ENCODE data around the gene EFNA2. TPM values are rescaled to one million over a fixed set of nuclear protein-coding genes. Genes with fewer than 3 reads are reported as not detected.
A peak's percentile ranks its signal among the peaks of the same experiment; 100 is the strongest.

EFNA2 gene
- total RNA-seq, 1 experiment from 2014 or later: 12.2 TPM

- peak within 1 kb of the TSS; percentile 99 for H3K4me2 ChIP-seq (ENCODE audit: low read length)
- DNase-seq (ENCODE audit: low read depth, low spot score) (peak; percentile 93), ATAC-seq (peak; percentile 80)
- ChIA-PET POLR2A (interaction anchor here (0.9 to 1.0 kb wide), 4 partner anchors 9 to 254 kb away, joined by 3 to 9 read pairs (median 4); partner anchors contain the start of genes ATP5F1D and RNU6-2), RAD21 (ENCODE audit: low non-redundant PET in 1 of 2, low total read pairs in 2 of 2, uncharacterized antibody in 2 of 2, unreplicated experiment in 2 of 2) (no interaction called here), CTCF (interaction anchor here (1.0 kb wide), 2 partner anchors 9 to 31 kb away, joined by 6 to 13 read pairs; no protein-coding TSS in a partner anchor)
- H3K9me2 ChIP-seq (ENCODE audit: insufficient read depth): no peaks in the 10 kb centered on the region
- H3K4me1 ChIP-seq (ENCODE audit: control insufficient read depth in 1 of 2, insufficient read depth in 2 of 2, low read length in 2 of 2): peaks cover 24 to 55% of the 10 kb centered on the region in 2 experiments
- intact Hi-C loops (cut with micrococcal nuclease): loop anchor here (10.0 kb wide), 1 partner anchor 129 kb away; the partner anchor contains the start of genes DAZAP1 and GAMT
- peaks cover 27 to 40% of the 10 kb centered on the region in 2 experiments; a peak in 3 of 4 replicates for H3K36me3 ChIP-seq (ENCODE audit: control insufficient read depth in 1 of 2, insufficient read depth in 2 of 2, low read length in 2 of 2)
- peak within 1 kb of the TSS; percentile 100 for H3K27ac ChIP-seq (ENCODE audit: low read depth, low read length)
- peak within 1 kb of the TSS; percentile 97 for H3K9ac ChIP-seq (ENCODE audit: low read length)
- no peaks in the 10 kb centered on the region for H3K27me3 ChIP-seq (ENCODE audit: insufficient read depth, low read length)
- no TSS peak for BruUV-seq (replicated peaks)
- H3K4me3 ChIP-seq (replicated peaks in 1 of 2; ENCODE audit: low read depth in 1 of 2, low read length in 2 of 2): peak within 1 kb of the TSS; percentile 84 to 85
- peaks cover 63% of the 10 kb centered on the region for H3K79me2 ChIP-seq (ENCODE audit: insufficient read depth, low read length)
- H2AFZ ChIP-seq (ENCODE audit: low read depth, low read length, poor library complexity, severe bottlenecking): no peak within 1 kb of the TSS
- H3K9me3 ChIP-seq (ENCODE audit: control insufficient read depth in 1 of 2, insufficient read depth in 1 of 2, low read depth in 1 of 2, low read length in 2 of 2): no peaks in the 10 kb centered on the region
- no peaks in the 10 kb centered on the region for H4K20me1 ChIP-seq (ENCODE audit: insufficient read depth)
- TF ChIP-seq JUND (IDR thresholded peaks at IDR 0.05) (no peak; the same call in 1 of the 2 replicates), YY1 (IDR thresholded peaks at IDR 0.05; ENCODE audit: extremely low read depth, insufficient replicate concordance, low read depth, low read length) (no peak), POLR2A (IDR thresholded peaks at IDR 0.05; ENCODE audit: borderline replicate concordance, extremely low read depth, insufficient read depth, insufficient read length) (peak; percentile 83), CBX3 (IDR thresholded peaks at IDR 0.05; ENCODE audit: low read depth) (no peak), ZBTB33 (IDR thresholded peaks at IDR 0.05; ENCODE audit: extremely low read depth, insufficient replicate concordance, low read length) (no peak), EGR1 (IDR thresholded peaks at IDR 0.05; ENCODE audit: low read depth) (no peak; the same call in 1 of the 2 replicates), SP1 (IDR thresholded peaks at IDR 0.05; ENCODE audit: low read depth) (peak; percentile 81), EZH2 (IDR thresholded peaks at IDR 0.05) (no peak), ELF1 (IDR thresholded peaks at IDR 0.05; ENCODE audit: borderline replicate concordance, low read depth) (no peak; the same call in 1 of the 2 replicates), SIN3A (IDR thresholded peaks at IDR 0.05; ENCODE audit: low read depth) (peak; percentile 93), TCF7L2 (IDR thresholded peaks at IDR 0.05; ENCODE audit: borderline replicate concordance, extremely low read depth, insufficient read depth, insufficient read length) (no peak), CTCF (IDR thresholded peaks at IDR 0.05 in 2 of 3, conservative IDR thresholded peaks at IDR 0.05 in 1 of 3; ENCODE audit: borderline replicate concordance in 1 of 3, insufficient read depth in 1 of 3, low read depth in 2 of 3, low read length in 2 of 3) (no peak), ZNF274 (IDR thresholded peaks at IDR 0.05; ENCODE audit: low read depth, low read length) (no peak), EZH2phosphoT487 (IDR thresholded peaks at IDR 0.05; ENCODE audit: borderline replicate concordance) (no peak), REST (IDR thresholded peaks at IDR 0.05; ENCODE audit: low read depth) (no peak), FOSL1 (IDR thresholded peaks at IDR 0.05; ENCODE audit: low read depth) (no peak), ZFX (IDR thresholded peaks at IDR 0.05) (peak; percentile 74; the same call in 1 of the 2 replicates), CEBPB (IDR thresholded peaks at IDR 0.05; ENCODE audit: low read depth) (no peak), POLR2AphosphoS5 (IDR thresholded peaks at IDR 0.05; ENCODE audit: low read depth, low read length) (peak; percentile 96), SRF (IDR thresholded peaks at IDR 0.05; ENCODE audit: low read depth) (no peak)
Observed at GRCh38 chr19:1275260-1275975, 10.3 kb upstream of the EFNA2 start, which contains the start of gene FAM174C. TSS of gene FAM174C (plus strand) at chr19:1275530. CDS start at chr19:1275550, 20 bp downstream.
